SK-N-SH (cell line): ENCODE results near the gene TAS1R3.

Experiments used
- CHD2 ChIP-seq: fragments of 150-350 bp; IDR thresholded peaks from 2 replicates; pipeline ENCODE4 v1.6.1; 2018; ENCODE audit warnings: low read length; ENCODE audit not compliant: partially characterized antibody
- MAX ChIP-seq: IDR thresholded peaks from 2 replicates; pipeline ENCODE4 v1.4.0; 2012; ENCODE audit warnings: low read depth
- MXI1 ChIP-seq: IDR thresholded peaks from 2 replicates; pipeline ENCODE4 v1.6.1; 2012; ENCODE audit warnings: mild to moderate bottlenecking, low read depth, low read length, improper control_type of control experiment
- RAD21 ChIP-seq: IDR thresholded peaks from 2 replicates; pipeline ENCODE4 v1.6.1; 2012; ENCODE audit warnings: mild to moderate bottlenecking, low read length
- TCF12 ChIP-seq: IDR thresholded peaks from 2 replicates; pipeline ENCODE4 v1.4.0; 2012
- YY1 ChIP-seq: IDR thresholded peaks from 2 replicates; pipeline ENCODE4 v1.4.0; 2012; ENCODE audit warnings: low read depth, mild to moderate bottlenecking
- TF ChIP-seq, protein P1 (sequence below): fragments of 200-600 bp; sonication (generic); IDR thresholded peaks from 2 replicates; pipeline ENCODE4 v1.6.1; 2017; ENCODE audit warnings: antibody characterized with exemption, mild to moderate bottlenecking, moderate library complexity

DNA sequence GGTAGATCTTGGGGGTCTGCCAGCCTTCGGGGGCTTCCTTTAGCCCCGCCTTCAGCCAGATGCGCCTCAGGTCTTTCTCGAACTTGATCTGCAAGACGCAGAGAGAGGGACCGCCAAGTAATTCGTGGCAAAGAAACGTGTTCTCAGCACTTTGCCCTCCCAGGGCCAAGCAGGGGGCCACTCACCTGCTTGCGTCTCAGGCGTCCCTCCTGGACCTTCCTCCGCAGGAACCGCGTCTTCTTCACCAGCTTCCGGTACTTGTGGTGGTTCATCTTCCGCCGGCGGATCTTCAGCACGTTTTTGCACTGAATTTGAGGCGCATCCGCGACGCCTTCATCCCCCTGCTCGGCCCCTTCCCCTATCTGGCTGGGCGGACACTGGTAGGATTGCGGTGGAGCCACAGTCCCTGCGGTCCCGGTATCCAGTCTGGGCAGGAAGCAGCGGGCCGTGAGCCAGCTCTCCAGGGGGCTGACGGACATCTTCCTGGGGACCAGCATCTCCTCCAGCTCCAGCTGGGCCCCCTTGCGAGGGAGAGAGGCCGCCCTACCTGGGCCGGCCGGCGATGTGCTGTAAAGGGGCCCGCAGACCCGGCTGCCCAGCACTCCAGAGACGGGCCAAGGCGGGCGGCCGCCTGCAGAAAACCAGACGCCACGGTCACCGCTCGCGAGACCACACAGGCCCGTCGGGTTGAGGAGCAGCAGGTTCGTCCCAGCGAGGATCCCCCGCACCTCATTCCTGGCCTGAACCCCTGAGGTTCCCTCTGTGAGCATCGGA lies 42.9 kb downstream of the TAS1R3 start:
- TF ChIP-seq RAD21 (no peak), YY1 (no peak), TCF12 (no peak), CHD2 (no peak), MAX (no peak), MXI1 (no peak)
- TF ChIP-seq, protein P1, sequence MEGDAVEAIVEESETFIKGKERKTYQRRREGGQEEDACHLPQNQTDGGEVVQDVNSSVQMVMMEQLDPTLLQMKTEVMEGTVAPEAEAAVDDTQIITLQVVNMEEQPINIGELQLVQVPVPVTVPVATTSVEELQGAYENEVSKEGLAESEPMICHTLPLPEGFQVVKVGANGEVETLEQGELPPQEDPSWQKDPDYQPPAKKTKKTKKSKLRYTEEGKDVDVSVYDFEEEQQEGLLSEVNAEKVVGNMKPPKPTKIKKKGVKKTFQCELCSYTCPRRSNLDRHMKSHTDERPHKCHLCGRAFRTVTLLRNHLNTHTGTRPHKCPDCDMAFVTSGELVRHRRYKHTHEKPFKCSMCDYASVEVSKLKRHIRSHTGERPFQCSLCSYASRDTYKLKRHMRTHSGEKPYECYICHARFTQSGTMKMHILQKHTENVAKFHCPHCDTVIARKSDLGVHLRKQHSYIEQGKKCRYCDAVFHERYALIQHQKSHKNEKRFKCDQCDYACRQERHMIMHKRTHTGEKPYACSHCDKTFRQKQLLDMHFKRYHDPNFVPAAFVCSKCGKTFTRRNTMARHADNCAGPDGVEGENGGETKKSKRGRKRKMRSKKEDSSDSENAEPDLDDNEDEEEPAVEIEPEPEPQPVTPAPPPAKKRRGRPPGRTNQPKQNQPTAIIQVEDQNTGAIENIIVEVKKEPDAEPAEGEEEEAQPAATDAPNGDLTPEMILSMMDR: no peak
